ENCODE results near the gene SLFN14.

DNA sequence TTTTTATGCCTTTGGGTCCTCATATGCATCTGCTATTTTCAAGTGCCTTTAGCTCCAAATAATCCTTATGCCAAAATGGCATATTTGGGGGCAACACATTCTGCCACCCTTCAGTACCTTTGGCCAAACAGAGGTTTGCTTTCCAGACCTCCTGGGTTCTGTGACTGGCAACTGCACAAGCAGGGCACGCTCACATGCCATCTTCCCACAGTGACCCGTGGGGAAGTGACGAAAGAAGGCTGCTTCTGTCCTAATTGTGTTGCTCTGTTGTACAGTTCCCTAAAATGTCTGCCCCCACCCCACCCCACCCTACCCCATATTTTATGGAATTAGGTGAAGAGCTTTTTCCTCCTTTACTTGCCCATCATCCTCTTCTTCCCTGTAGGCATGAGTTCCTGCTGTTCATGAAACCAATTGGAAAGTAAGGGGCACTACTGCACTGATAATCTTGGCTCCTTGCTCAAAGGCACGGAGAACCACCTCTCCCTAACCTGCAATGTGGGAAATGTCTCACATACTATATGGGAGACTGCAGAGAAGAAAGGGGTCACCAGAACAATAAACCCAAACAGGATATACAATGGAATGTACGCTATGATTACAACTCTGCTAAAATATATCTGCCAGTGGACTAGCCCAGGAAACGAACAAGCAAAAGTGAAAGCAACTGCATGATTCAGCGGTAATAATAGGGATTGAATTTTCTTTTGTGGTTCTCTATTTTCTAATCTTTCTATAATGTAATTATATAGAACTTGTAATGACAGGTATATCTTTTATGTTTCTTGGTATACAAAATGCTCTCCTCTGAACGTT, 19.8 kb downstream of the SLFN14 start:
- TF ChIP-seq, protein P1, sequence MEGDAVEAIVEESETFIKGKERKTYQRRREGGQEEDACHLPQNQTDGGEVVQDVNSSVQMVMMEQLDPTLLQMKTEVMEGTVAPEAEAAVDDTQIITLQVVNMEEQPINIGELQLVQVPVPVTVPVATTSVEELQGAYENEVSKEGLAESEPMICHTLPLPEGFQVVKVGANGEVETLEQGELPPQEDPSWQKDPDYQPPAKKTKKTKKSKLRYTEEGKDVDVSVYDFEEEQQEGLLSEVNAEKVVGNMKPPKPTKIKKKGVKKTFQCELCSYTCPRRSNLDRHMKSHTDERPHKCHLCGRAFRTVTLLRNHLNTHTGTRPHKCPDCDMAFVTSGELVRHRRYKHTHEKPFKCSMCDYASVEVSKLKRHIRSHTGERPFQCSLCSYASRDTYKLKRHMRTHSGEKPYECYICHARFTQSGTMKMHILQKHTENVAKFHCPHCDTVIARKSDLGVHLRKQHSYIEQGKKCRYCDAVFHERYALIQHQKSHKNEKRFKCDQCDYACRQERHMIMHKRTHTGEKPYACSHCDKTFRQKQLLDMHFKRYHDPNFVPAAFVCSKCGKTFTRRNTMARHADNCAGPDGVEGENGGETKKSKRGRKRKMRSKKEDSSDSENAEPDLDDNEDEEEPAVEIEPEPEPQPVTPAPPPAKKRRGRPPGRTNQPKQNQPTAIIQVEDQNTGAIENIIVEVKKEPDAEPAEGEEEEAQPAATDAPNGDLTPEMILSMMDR (IDR thresholded peaks at IDR 0.05) = no peak
- no peak for TF ChIP-seq POLR2A (IDR thresholded peaks at IDR 0.05)

Data from thyroid gland (tissue), 4 donors.